ENCODE results near the gene CDK5. TPM values are rescaled to one million over a fixed set of nuclear protein-coding genes. Genes with fewer than 3 reads are reported as not detected.

CDK5 gene
- total and polyA plus RNA-seq, 9 of the 15 experiments (the other 6 are each of a cell fraction or from before 2014, with no cell fraction given): 3.2 to 38.0 (median 27.5) TPM

- TF ChIP-seq ZNF740 (CRISPR knock-in tag; IDR thresholded peaks at IDR 0.05): peak; percentile 14; the same call in 1 of the 2 replicates
- no peak for TF ChIP-seq ZNF740 (tag; IDR thresholded peaks at IDR 0.05)
- peak; percentile 56; the same call in 1 of the 2 replicates for TF ChIP-seq THAP12 (CRISPR knock-in tag; IDR thresholded peaks at IDR 0.05)
- TF ChIP-seq GATAD2A (IDR thresholded peaks at IDR 0.05): no peak
- no peak for TF ChIP-seq HEY1 (CRISPR knock-in tag; IDR thresholded peaks at IDR 0.05; ENCODE audit: borderline replicate concordance)
- no peak for TF ChIP-seq ZNF586 (CRISPR knock-in tag; conservative IDR thresholded peaks at IDR 0.05)
- TF ChIP-seq ZFPM2 (CRISPR knock-in tag; IDR thresholded peaks at IDR 0.05): no peak
- peak; percentile 67 for TF ChIP-seq ETV5 (CRISPR knock-in tag; IDR thresholded peaks at IDR 0.05; ENCODE audit: low read depth)
- TF ChIP-seq BDP1 (IDR thresholded peaks at IDR 0.05; ENCODE audit: insufficient read depth, insufficient read length): no peak
- TF ChIP-seq CBFB (CRISPR knock-in tag; IDR thresholded peaks at IDR 0.05): peak; percentile 96
Observed at GRCh38 chr7:151062399-151063211, 4.9 kb upstream of the CDK5 start (continued).

Measured in K562 (cell line).